ENCODE results near the gene HMGXB4. TPM values are rescaled to one million over a fixed set of nuclear protein-coding genes. Genes with fewer than 3 reads are reported as not detected.

HMGXB4 gene
- total RNA-seq, 3 donors from 2014 or later: 18.1 to 21.7 (median 21.6) TPM

DNA sequence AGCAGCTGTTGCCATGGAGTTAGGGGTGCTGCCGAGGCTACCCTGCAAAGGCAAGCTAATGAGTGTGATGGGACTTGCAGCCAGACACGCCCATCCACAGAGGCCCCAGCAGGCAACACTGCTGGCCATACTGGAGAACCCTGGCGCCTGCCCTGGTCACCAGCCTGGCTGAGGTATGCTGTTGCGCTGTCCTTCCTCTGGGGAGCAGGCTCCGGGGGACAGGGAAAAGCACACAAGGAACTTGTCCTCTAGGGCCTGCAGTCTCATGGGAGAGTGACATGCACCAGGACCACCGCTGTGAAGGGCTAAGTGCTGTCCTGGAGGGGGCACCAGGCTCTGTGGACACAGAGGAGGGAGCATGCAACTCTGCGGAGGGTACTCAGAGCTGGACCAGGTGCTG, 78.2 kb downstream of the HMGXB4 start:
- TF ChIP-seq, protein P1, sequence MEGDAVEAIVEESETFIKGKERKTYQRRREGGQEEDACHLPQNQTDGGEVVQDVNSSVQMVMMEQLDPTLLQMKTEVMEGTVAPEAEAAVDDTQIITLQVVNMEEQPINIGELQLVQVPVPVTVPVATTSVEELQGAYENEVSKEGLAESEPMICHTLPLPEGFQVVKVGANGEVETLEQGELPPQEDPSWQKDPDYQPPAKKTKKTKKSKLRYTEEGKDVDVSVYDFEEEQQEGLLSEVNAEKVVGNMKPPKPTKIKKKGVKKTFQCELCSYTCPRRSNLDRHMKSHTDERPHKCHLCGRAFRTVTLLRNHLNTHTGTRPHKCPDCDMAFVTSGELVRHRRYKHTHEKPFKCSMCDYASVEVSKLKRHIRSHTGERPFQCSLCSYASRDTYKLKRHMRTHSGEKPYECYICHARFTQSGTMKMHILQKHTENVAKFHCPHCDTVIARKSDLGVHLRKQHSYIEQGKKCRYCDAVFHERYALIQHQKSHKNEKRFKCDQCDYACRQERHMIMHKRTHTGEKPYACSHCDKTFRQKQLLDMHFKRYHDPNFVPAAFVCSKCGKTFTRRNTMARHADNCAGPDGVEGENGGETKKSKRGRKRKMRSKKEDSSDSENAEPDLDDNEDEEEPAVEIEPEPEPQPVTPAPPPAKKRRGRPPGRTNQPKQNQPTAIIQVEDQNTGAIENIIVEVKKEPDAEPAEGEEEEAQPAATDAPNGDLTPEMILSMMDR (IDR thresholded peaks at IDR 0.05): no peak
- H3K36me3 ChIP-seq (ENCODE audit: low read depth): peaks cover 7% of the 10 kb centered on the region
- peaks cover 5% of the 10 kb centered on the region for H3K4me1 ChIP-seq (ENCODE audit: low read depth)
- intact Hi-C loops (cut with DNase I, micrococcal nuclease): no loop called here
- ATAC-seq: no peak
- H3K4me3 ChIP-seq: no peak overlapping the region
- no peak for DNase-seq
- no peaks in the 10 kb centered on the region for H3K9me3 ChIP-seq

- intact Hi-C loops (cut with DNase I, micrococcal nuclease): no loop called here
- no peaks in the 10 kb centered on the region for H3K4me1 ChIP-seq (ENCODE audit: low read depth)
- no peak overlapping the region for H3K4me3 ChIP-seq
- TF ChIP-seq, protein P1 (IDR thresholded peaks at IDR 0.05): no peak
- ATAC-seq (no peak), DNase-seq (no peak)
- peaks cover 13% of the 10 kb centered on the region for H3K36me3 ChIP-seq (ENCODE audit: low read depth)
- no peaks in the 10 kb centered on the region for H3K9me3 ChIP-seq
These were observed 78.9 kb downstream of the HMGXB4 start for GRCh38 chr22:35335936-35336781.

- TF ChIP-seq, protein P1 (IDR thresholded peaks at IDR 0.05): no peak
- no peaks in the 10 kb centered on the region for H3K4me1 ChIP-seq (ENCODE audit: low read depth)
- ATAC-seq (no peak), DNase-seq (no peak)
- H3K36me3 ChIP-seq (ENCODE audit: low read depth): peaks cover 8% of the 10 kb centered on the region
- no peaks in the 10 kb centered on the region for H3K9me3 ChIP-seq
- intact Hi-C loops (cut with DNase I, micrococcal nuclease): no loop called here
- no peak overlapping the region for H3K4me3 ChIP-seq
These were observed 80.6 kb downstream of the HMGXB4 start for GRCh38 chr22:35337932-35338331.

DNA sequence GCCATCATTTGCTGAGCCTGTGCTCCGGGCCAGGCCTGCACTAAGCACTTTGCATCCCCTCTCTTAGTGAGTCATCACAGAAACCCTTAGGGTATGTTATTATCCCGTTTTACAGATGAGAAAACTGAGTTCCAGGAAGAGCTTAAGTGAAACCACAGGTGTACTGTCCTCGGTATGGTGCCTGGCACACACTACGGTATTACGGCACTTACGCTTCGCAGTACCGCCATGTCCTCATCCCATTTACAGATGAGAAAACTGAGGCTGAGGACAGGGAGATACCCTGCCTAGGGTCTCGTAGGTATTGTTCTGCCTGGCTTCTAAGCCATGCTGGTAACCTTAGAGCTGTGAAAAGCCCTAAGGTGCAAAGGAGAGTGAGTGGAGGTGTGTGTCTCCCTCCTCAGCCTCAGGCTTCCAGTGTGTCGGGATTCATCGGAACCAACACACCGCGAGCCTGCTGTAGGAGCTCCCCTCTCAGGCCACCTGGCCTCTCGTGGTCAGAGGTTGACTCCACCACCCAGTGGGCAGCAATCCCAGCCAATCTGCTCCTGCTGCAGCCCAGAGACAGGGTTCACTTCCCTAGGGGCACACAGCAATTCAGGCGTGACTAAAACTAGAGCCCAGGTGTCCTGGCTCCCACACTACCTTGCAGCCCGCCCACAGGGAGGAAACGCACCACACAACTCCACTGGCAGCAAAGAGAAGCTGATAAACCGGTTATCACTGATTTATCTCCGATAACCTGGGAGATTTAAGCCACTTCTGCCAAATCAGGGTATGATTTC, 84.0 kb downstream of the HMGXB4 start:
- H3K4me3 ChIP-seq: no peak overlapping the region
- peaks cover 8% of the 10 kb centered on the region for H3K36me3 ChIP-seq (ENCODE audit: low read depth)
- TF ChIP-seq, protein P1 (IDR thresholded peaks at IDR 0.05): no peak
- no peak for ATAC-seq
- DNase-seq: no peak
- intact Hi-C loops (cut with DNase I, micrococcal nuclease): no loop called here
- no peaks in the 10 kb centered on the region for H3K4me1 ChIP-seq (ENCODE audit: low read depth)
- H3K9me3 ChIP-seq: no peaks in the 10 kb centered on the region

- TF ChIP-seq, protein P1 (IDR thresholded peaks at IDR 0.05): no peak
- Histone ChIP-seq H3K4me1 (ENCODE audit: low read depth) (no peaks in the 10 kb centered on the region), H3K36me3 (ENCODE audit: low read depth) (peaks cover 8% of the 10 kb centered on the region), H3K9me3 (no peaks in the 10 kb centered on the region), H3K4me3 (no peak overlapping the region)
- intact Hi-C loops (cut with DNase I, micrococcal nuclease): no loop called here
- ATAC-seq (no peak), DNase-seq (no peak)
These were observed 85.1 kb downstream of the HMGXB4 start for GRCh38 chr22:35342390-35342789.
